22Rv1 (cell line): ENCODE data around the gene TTLL7.

Experiments used
- ZFX ChIP-seq: fragments of 450-650 bp; IDR thresholded peaks from 2 replicates; pipeline ENCODE4 v1.6.1; 2017; ENCODE audit warnings: antibody characterized with exemption, borderline replicate concordance
- TF ChIP-seq, protein P1 (sequence below): fragments of 450-650 bp; IDR thresholded peaks from 2 replicates; pipeline ENCODE4 v1.5.1; 2017; ENCODE audit warnings: mild to moderate bottlenecking

DNA sequence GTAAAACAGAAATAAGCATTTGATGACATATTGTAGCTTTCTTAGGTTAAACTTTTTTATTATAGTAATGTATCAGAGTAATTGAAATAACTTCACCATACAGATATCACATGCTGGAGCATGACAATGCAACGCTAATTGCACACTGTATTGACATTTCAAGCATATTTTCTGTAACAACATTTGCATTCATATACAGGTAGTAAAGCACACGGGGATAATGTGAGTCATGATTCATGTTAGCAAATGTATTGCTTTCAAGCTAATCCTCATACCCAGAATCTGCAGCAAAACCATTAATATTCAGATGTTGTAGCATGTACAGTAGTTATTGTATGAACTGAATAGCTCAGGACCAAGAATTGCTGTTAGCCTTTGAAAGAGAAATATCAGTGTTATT lies 133.9 kb downstream of the TTLL7 start:
- TF ChIP-seq, protein P1, sequence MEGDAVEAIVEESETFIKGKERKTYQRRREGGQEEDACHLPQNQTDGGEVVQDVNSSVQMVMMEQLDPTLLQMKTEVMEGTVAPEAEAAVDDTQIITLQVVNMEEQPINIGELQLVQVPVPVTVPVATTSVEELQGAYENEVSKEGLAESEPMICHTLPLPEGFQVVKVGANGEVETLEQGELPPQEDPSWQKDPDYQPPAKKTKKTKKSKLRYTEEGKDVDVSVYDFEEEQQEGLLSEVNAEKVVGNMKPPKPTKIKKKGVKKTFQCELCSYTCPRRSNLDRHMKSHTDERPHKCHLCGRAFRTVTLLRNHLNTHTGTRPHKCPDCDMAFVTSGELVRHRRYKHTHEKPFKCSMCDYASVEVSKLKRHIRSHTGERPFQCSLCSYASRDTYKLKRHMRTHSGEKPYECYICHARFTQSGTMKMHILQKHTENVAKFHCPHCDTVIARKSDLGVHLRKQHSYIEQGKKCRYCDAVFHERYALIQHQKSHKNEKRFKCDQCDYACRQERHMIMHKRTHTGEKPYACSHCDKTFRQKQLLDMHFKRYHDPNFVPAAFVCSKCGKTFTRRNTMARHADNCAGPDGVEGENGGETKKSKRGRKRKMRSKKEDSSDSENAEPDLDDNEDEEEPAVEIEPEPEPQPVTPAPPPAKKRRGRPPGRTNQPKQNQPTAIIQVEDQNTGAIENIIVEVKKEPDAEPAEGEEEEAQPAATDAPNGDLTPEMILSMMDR: no peak
- TF ChIP-seq ZFX: no peak
